Cardiac fibroblast (primary cell): Measurements from ENCODE around the gene RASSF9.

Source experiments
- DNase-seq, 2 donors: peaks; one replicate each; pipeline versions ENCODE4 v3.0.0 to v3.0.0-alpha.2; 2010; ENCODE audit warnings: low read depth in 2 of 2
- H3K4me3 ChIP-seq, 2 donors: replicated peaks in 1 of 2; 1 replicate in 1 of 2; 2 replicates in 1 of 2; pipeline ENCODE4 v1.5.1; 2011; ENCODE audit warnings: low read depth in 2 of 2, low read length in 2 of 2, mild to moderate bottlenecking in 2 of 2, moderate library complexity in 1 of 2
- TF ChIP-seq, protein P1 (sequence below): IDR thresholded peaks from one replicate; pipeline ENCODE4 v1.5.1; 2011; ENCODE audit warnings: low read depth, mild to moderate bottlenecking, low read length, inconsistent platforms

RASSF9 gene

DNA sequence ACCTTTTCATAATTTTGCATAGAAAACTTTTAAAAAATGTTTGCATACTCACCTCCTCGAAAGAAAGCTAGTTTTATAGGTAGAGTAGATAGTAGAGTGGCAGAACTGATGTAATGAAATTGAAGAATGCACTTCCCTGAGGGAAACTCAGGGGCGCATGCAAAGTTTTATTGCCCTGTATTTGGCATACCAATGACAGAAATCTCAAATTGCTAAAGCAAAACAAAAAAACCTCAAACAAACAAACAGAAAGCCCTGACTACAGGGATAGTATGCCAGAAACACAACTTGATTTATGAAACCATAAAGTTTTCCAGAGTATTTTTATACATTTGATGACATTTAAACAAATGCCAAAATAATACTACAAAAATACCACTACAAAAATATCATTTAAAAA, 1.8 kb downstream of the RASSF9 start:
- H3K4me3 ChIP-seq = no peak overlapping the region
- DNase-seq = no peak
- TF ChIP-seq, protein P1, sequence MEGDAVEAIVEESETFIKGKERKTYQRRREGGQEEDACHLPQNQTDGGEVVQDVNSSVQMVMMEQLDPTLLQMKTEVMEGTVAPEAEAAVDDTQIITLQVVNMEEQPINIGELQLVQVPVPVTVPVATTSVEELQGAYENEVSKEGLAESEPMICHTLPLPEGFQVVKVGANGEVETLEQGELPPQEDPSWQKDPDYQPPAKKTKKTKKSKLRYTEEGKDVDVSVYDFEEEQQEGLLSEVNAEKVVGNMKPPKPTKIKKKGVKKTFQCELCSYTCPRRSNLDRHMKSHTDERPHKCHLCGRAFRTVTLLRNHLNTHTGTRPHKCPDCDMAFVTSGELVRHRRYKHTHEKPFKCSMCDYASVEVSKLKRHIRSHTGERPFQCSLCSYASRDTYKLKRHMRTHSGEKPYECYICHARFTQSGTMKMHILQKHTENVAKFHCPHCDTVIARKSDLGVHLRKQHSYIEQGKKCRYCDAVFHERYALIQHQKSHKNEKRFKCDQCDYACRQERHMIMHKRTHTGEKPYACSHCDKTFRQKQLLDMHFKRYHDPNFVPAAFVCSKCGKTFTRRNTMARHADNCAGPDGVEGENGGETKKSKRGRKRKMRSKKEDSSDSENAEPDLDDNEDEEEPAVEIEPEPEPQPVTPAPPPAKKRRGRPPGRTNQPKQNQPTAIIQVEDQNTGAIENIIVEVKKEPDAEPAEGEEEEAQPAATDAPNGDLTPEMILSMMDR = no peak

DNA sequence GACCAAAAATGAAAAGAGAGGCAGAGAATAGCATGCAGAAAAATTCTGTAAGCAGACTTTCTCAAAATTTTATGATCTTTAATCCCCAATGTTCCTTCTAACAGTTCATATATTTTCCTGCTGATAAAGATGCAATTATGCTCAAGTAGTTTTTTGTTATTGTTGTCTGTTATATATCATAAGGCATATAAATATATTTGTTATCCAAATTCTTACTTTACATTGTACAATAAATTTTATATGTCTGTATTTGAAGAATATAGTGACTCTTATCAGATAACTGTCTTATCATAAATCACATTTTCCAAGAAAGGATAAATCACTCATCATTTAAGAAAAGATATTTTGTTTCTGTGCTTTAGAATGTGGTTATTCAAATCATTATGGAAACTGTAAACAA, 2.6 kb downstream of the RASSF9 start:
- TF ChIP-seq, protein P1 = no peak

DNA sequence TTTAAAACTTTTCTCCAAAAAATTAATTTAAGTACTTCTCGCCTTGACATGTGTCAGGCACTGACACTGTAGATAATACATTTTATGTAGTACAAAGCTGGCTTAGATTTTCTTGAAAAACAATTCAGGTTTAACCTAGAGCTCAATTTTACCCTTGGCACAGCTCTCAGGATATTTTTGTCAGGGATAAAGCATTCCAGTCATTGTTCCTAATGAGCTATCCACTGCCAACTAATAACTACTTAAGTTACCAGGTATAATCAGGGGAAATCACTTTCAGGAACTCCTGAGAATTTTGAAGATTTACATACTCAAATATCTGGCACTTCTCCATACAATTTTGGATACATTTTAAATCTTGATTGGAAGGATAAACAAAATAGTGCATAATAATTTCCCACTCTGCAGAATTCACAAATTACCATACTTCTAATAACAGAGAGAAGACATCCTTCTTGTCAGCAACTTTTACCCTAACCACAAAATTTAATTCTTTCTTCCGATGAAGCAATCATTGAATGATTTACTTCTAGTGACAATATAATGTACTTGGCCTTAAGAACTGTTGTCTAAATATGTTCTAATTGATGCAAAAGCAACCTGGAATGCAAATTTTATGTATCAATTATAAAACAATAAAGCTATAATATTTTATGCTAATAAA, 4.8 kb downstream of the RASSF9 start:
- DNase-seq = no peak
- TF ChIP-seq, protein P1 = no peak
- H3K4me3 ChIP-seq = no peak overlapping the region

More for the DNA sequence above, 2.6 kb downstream of the RASSF9 start:
- DNase-seq = no peak
- H3K4me3 ChIP-seq = no peak overlapping the region

DNA sequence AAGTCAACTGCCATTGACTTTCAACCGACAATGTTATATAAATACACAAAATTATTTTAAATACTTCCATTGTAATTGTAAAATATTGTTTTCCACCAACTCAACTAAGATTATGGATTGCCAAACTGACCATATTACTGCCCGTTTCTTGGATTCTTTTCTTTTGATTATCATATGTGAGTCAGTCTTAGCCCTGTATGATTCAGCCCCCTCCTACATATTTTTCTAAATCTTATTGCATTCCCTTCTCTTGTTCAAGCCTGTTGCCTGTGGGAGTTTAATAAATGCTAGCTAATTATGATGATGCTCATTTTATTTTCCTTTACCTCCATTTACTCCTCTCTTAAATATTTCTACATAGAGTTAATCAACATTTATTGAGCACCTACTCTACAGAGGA, 6.8 kb downstream of the RASSF9 start:
- H3K4me3 ChIP-seq = no peak overlapping the region
- TF ChIP-seq, protein P1 = no peak
- DNase-seq = peak; percentile 52 to 59

DNA sequence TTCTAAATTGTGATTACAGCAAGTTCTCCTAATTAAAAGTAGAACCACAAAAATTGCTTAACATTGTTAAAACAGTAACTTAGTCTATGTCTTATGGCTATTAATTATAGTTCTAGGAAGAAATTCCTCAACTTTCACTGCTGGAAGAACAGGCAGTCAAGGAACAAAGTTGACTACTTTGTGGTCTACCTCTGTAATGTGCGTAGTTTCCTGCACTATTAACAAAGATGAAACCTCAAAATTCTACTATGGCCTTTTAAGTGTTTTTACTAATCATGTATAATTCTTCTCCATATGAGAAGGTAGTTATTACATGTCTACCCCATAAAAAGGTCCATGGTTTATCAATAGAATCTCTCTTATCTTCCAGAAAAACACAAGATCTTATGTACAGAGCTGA, 7.6 kb downstream of the RASSF9 start:
- TF ChIP-seq, protein P1 = no peak
- no peak for DNase-seq
- no peak overlapping the region for H3K4me3 ChIP-seq

DNA sequence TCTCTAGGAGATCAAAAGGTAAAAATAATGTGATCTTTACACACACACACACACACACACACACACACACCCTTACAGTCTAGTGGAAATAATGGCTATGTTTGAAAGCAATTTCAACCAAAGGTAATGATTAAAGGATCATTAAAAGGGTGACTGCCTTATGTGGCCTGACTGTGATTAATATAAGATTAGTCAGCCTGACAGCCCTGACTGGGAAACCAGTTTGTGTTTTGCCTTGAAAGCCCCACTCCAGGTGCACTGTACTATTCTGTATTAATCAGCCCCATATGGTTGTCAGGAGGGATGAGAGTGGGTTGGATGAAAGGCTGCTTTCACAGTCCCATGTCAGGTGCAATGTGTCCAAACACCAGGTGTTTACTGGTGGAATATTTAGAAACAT, 10.5 kb downstream of the RASSF9 start:
- TF ChIP-seq, protein P1 = no peak
- no peak for DNase-seq
- no peak overlapping the region for H3K4me3 ChIP-seq
